ENCODE data around the gene SLC5A2.
"Not testable (repeated sequence)": the region's sequence is repeated elsewhere in the genome, so short reads cannot be mapped to it uniquely, and the experiment has no call there.

The SLC5A2 gene

DNA sequence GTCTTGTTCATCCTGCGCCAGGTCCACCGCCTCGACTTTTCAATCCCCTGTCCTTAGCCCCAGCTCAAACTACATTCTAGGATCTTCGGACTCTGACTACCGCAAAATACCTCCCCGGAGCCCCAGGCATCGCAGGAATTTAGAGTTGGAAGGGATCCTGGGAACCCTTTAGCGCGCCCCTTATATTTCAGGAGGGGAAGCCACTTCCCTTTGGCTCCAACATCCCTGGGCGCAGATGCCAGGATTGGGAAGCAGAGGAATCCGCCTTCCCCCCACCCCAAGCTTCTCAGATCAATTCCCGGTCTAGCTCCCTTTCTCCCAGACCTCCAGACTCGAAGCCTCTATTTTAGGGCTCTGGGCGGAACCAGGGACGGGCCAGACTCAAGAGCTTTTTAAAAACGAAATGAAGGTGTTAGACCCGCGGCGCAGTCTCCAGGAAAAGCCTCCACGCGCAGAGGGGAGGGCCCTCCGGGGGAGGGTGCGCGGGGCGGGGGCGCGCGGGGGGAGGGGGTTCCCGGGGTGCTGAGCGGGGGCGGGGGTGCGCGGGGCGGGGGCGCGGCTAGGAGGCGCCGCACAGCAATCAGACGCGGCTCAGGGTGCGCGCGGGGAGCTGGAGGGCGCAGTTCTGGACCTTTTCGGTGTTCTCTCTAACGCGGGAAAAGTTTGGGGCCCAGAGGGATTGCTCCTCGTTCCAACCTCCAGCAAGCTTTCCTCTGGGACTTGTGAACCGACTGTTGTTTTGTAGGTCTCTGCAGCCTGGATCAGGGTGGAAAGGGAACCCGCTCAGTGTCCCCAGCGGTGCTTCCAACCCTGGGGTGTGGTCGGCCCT lies 46.4 kb downstream of the SLC5A2 start:
- DNase-seq (ENCODE audit: low read depth): no peak

DNA sequence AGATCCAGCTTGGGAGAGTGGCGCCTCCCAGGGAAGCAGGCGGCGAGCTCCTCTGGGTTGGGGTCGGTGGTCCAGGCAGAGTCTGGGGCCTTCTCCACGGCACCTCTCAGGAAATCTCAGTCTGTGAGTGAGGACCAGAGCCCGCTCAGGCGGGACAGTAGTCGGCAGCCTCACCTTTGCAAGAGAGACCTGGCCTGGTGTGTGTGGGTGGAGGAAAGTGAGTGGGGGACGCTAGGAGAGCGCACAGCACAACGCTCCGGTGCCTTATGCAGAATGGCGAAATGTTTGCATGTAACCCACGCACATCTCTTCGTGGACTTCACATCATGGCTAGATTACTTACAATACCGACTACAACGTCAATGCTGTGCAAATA lies 47.0 kb downstream of the SLC5A2 start:
- no peak for DNase-seq (ENCODE audit: low read depth)

DNA sequence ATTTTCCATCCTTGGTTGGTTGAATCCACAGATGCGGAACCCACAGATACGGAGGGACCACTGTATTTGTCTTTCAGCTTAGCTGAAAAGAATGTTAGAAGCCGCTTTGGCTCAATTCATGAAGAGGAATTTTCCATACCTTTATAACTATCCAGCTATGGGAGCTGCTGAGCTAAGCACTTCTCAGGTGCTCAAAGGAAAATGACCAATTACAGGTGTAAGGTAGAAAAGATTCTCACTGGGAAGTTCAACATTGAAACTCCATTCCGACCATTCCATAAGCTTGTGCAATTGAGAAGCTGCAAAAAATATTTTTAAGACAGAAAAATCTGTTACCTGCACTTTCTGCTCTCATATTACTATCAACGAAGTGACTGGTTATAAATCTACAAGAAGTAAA lies 47.5 kb downstream of the SLC5A2 start:
- no peak for DNase-seq (ENCODE audit: low read depth)

DNA sequence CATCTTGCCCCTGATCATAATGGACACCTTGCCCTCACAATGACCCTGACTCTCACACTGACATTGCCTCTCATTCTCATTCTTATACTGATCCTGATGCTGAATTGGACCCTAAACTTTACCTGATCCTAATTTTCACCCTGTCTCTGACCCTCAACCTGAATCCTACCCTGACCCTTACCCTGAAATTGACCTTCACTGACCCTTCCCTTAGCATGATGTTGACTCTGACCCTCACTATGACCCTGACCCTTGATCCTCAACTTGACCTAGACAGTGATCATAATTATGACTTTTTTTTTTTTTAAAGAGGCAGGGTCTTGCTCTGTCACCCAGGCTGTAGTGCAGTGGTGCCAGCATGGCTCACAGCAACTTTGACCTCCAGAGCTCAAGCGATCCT lies 48.2 kb downstream of the SLC5A2 start:
- no peak for DNase-seq (ENCODE audit: low read depth)

DNA sequence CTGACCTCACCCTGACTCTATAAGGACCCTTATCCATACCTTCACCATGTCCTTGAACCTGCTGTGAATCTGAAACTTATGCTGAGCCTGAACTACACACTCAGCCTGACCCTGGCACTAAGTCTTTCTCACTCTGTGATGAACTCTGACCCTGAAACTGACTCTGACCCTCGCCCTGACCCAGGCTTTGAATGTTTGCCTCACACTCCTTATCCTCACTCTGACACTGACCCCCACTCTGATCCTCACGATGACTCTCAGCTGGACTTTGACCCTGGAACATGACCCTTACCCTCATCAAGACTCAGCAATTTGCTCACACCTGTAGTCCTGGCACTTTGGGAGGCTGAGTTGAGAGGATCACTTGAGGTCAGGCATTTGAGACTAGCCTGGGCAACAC lies 49.2 kb downstream of the SLC5A2 start:
- no peak for DNase-seq (ENCODE audit: low read depth)

DNA sequence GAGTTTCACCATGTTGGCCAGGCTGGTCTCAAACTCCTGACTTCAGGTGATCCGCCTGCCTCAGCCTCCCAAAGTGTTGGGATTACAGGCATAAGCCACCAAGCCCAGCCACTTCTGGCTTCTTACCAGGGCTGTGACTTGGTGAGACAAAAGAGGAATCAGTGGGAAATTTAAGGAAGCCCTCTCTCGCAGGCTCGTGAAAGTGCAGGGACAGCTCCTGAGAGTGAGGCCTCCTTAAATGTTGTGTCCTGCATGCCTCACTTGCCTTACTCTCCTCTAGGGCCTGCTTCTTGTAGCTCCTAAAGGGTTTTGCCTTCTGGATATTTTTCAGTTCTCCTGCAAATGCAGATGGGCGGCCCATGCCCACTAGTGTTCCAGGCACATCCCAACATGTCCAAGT lies 50.0 kb downstream of the SLC5A2 start:
- DNase-seq (ENCODE audit: low read depth): no peak

DNA sequence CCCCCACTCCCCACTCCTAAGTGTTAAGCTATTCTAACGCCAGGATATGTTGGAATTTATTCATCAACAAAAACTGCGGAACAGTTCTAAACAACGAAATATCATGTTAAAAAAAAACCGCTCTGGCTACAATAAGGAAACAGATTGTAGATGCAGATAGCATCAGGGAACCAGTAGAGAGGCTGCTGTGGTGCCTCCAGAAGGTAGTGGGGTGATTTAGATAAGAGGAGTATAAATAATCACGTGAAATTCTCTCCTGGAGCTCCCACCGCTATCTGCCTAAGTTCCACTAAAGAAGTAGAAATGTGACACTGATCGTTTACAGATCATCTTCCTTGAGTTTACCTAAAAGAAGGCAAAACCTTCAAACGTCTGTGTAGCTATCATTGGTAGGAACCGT lies 52.8 kb downstream of the SLC5A2 start:
- no peak for DNase-seq (ENCODE audit: low read depth)

DNA sequence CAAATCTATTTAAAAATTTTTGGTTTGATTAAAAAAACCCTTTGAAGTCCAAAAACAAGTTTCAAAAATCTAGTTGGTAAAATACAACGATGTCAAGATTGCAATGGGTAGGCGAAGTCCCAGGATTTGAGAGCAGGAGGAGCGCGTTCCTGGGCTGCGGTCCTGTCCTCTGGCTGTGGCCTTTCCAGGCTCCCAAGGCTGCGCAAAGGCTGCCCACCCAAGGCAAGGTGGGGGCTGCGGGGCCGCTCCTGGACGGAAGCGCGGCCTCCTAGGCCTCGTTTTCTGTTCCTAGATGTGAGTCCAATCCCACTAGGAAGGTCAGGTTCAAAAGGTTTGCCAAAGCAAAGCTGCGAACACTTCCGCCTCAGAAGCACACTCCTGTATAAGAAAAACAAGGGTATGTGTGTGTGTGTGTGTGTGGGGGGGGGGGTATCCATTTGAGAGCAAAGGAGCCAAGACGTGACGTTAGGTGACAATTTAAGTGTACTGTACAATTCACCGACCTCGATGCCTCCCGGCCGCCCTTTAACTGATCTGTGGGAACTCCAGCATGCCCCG lies 54.0 kb downstream of the SLC5A2 start:
- no peak for DNase-seq (ENCODE audit: low read depth)

DNA sequence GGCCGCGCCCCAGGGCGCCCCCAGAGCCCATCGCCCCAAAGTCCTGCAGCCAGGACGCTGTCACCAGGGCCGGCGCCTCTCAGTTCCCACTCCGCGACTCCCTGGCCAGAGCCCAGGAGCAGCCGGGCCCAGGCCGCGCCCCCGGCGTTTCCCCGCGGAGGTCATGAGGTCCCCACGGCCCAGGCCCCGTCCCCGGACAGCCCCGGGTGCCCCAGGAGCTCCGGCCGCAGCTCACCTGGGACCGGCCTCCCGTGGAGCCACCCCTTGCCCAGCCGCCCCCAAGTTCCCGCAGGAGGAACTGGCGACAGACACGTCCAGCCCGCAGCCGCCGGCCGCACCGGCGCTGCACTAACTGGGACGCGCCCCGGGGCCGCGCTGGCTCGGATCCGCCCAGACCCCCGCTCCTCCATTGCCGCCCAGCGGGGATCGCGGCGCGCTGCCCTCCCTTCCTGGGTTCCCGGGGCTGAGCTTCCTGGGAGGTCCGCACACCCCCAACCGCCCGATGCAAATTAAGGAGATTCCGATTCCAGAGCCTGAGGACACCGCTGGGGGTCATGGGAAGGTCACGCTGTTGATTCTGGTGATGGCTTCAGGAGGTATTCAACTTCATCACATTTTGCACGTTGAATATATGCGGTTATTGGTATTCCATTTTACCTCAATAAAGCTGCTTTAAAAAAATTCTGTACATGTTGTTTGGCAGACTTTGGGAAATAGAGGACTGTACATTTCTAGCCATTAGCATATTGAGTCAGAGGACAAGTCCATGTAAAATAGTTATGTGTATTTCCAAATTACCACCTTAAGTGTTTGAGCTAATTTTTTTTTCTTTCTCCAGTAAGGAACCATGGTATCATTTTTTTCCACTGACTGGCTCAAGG lies 54.7 kb downstream of the SLC5A2 start:
- no peak for DNase-seq (ENCODE audit: low read depth)

DNA sequence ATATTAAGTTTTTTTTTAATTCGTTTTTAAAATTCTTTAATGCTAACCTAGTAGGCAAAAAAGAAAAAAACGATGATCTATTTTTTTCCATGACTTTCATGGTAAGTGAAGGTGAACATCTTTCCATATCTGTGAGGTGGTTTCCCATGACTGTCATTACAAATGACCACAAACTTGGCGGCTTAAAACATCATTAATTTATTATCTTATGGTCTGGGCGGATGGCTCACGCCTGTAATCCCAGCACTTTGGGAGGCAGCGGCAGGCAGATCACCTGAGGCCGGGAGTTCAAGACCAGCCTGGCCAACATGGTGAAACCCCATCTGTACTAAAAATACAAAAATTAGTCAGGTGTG lies 55.3 kb downstream of the SLC5A2 start:
- not testable (repeated sequence) for DNase-seq (ENCODE audit: low read depth)

DNA sequence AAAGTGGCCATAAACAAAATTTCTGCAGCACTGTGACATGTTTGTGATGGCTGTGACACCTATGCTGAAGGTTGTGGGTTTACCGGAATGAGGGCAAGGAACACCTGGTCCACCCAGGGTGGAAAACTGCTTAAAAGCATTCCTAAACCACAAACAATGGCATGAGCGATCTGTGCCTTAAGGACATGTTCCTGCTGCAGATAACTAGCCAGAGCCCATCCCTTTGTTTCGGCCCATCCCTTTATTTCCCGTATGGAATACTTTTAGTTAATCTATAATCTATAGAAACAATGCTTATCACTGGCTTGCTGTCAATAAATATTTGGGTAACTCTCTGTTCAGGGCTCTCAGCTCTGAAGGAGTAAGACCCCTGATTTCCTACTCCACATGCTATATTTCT lies 56.8 kb downstream of the SLC5A2 start:
- DNase-seq (ENCODE audit: low read depth): not testable (repeated sequence)
